K562 (cell line): Measurements from ENCODE around the gene IL1RAPL2. TPM values are rescaled to one million over a fixed set of nuclear protein-coding genes. Genes with fewer than 3 reads are reported as not detected.

Experiments used
- ATAC-seq: fragments of 200-7000 bp; cut with Tn5 transposase; 3 replicates; pipeline ENCODE4 v1.9.1; 2020; ENCODE audit warnings: moderate library complexity
- BruUV-seq: library from RNA; stranded (reverse); fragments of 400-500 nt; replicated peaks from 2 replicates; lab custom pipeline; 2021; lab: Mats Ljungman, UMichigan
- CTCF ChIA-PET: fragments of 300-600 bp; formaldehyde crosslinking; extraction: SDS; loops from one replicate; lab custom pipeline; 2021; ENCODE audit warnings: low intra/inter-chr PET ratio; lab: Yijun Ruan, JAX
- POLR2A ChIA-PET: fragments of 300-600, 350-650 bp; sonication (Branson Sonifier 250); formaldehyde crosslinking; extraction: SDS; loops from one replicate; lab custom pipeline; 2021; ENCODE audit warnings: antibody characterized with exemption, inconsistent platforms; lab: Yijun Ruan, JAX
- DNase-seq, 4 experiments: peaks; one replicate each; pipeline versions ENCODE4 v3.0.0 to v3.0.0-alpha.2; 2011 to 2018; ENCODE audit warnings: low spot score in 3 of 4, mixed read lengths in 3 of 4; ENCODE audit errors: extremely low read depth in 1 of 4
- FAIRE-seq: peaks from 2 replicates; lab custom pipeline; 2011; peaks lifted over from hg19 to GRCh38; lab: Jason Lieb, UNC
- H2AFZ ChIP-seq: 2 replicates; pipeline ENCODE4 v1.6.0; 2011; ENCODE audit warnings: low read depth, low read length, control low read depth, inconsistent platforms
- H3K27ac ChIP-seq: fragments of 200-600 bp; 3 replicates; pipeline ENCODE4 v1.8.0; 2011; ENCODE audit warnings: low read depth, mild to moderate bottlenecking, control low read depth, inconsistent platforms, low read length, moderate library complexity, mixed read lengths; ENCODE audit errors: extremely low read depth
- H3K27me3 ChIP-seq, 2 experiments: fragments of 300-600 bp in 1 of 2; 2 replicates in 1 of 2; 3 replicates in 1 of 2; pipeline versions ENCODE4 v1.6.0 to v1.8.0; 2011; ENCODE audit warnings: inconsistent platforms in 2 of 2, low read length in 2 of 2, mild to moderate bottlenecking in 1 of 2, mixed read lengths in 1 of 2, moderate library complexity in 1 of 2; ENCODE audit not compliant: control insufficient read depth in 2 of 2, insufficient read depth in 2 of 2
- H3K36me3 ChIP-seq: fragments of 300-600 bp; 3 replicates; pipeline ENCODE4 v1.8.0; 2011; ENCODE audit warnings: mild to moderate bottlenecking, low read length, inconsistent platforms; ENCODE audit not compliant: control insufficient read depth, insufficient read depth
- H3K4me1 ChIP-seq, 2 experiments: fragments of 200-600 bp in 1 of 2; replicated peaks in 1 of 2; 2 replicates in 1 of 2; 3 replicates in 1 of 2; pipeline versions ENCODE4 v1.5.1 to v1.8.0; 2011; ENCODE audit warnings: inconsistent platforms in 2 of 2, low read length in 2 of 2, mild to moderate bottlenecking in 1 of 2, mixed read lengths in 1 of 2, moderate library complexity in 1 of 2; ENCODE audit not compliant: control insufficient read depth in 2 of 2, insufficient read depth in 2 of 2
- H3K4me2 ChIP-seq: 2 replicates; pipeline ENCODE4 v1.6.1; 2011; ENCODE audit warnings: low read length, control low read depth, inconsistent platforms, mixed read lengths; ENCODE audit not compliant: insufficient read depth
- H3K4me3 ChIP-seq: fragments of 200-600 bp; sonication (generic), shearing (Covaris generic); 2 replicates; pipeline ENCODE4 v1.5.1; 2016; ENCODE audit warnings: control low read depth, inconsistent platforms
- H3K79me2 ChIP-seq: fragments of 200-600 bp; 3 replicates; pipeline ENCODE4 v1.8.0; 2011; ENCODE audit warnings: low read length, inconsistent platforms; ENCODE audit not compliant: control insufficient read depth, insufficient read depth
- H3K9ac ChIP-seq, 2 experiments: 2 replicates each; pipeline versions ENCODE4 v1.6.0 to v1.6.1; 2011; ENCODE audit warnings: low read depth in 2 of 2, low read length in 2 of 2, control low read depth in 1 of 2, inconsistent platforms in 1 of 2, mild to moderate bottlenecking in 1 of 2, mixed read lengths in 1 of 2; ENCODE audit not compliant: insufficient read depth in 1 of 2
- H3K9me1 ChIP-seq: one replicate; pipeline ENCODE4 v1.6.0; 2011; ENCODE audit warnings: inconsistent platforms, mild to moderate bottlenecking, low read length, moderate library complexity; ENCODE audit not compliant: control insufficient read depth, insufficient read depth
- H3K9me3 ChIP-seq: replicated peaks from 2 replicates; pipeline ENCODE4 v1.5.1; 2011; ENCODE audit warnings: low read depth, low read length, inconsistent platforms; ENCODE audit not compliant: control insufficient read depth, insufficient read depth
- H4K20me1 ChIP-seq: replicated peaks from 2 replicates; pipeline ENCODE4 v1.6.1; 2011; ENCODE audit warnings: low read length, inconsistent platforms, mixed read lengths; ENCODE audit not compliant: control insufficient read depth, insufficient read depth
- GATAD2A ChIP-seq: fragments of 450-650 bp; IDR thresholded peaks from 2 replicates; pipeline ENCODE4 v1.6.1; 2017
- HMG20B ChIP-seq: fragments of 250-450 bp; sonication (Bioruptor Pico); IDR thresholded peaks from 2 replicates; pipeline ENCODE4 v1.5.0; 2021; ENCODE audit warnings: mild to moderate bottlenecking
- LEF1 ChIP-seq: fragments of 450-650 bp; IDR thresholded peaks from 2 replicates; pipeline ENCODE4 v1.6.1; 2016; ENCODE audit warnings: mild to moderate bottlenecking
- MEF2A ChIP-seq: IDR thresholded peaks from 2 replicates; pipeline ENCODE4 v1.6.1; 2011; ENCODE audit warnings: low read depth, mild to moderate bottlenecking, low read length, moderate library complexity; ENCODE audit not compliant: control insufficient read depth
- MYC ChIP-seq, 2 experiments: fragments of 250-450 bp in 1 of 2; sonication (Bioruptor Pico) in 1 of 2; IDR thresholded peaks; 2 replicates each; pipeline versions ENCODE4 v1.5.1 to v1.6.1; 2012 to 2021; ENCODE audit warnings: low read depth in 2 of 2, borderline replicate concordance in 1 of 2, improper control_type of control experiment in 1 of 2, low read length in 1 of 2, mild to moderate bottlenecking in 1 of 2, moderate library complexity in 1 of 2
- POLR3G ChIP-seq: IDR thresholded peaks from 2 replicates; pipeline ENCODE4 v1.6.1; 2011; ENCODE audit not compliant: insufficient read length, insufficient replicate concordance; ENCODE audit errors: extremely low read depth
- PURB ChIP-seq: sonication (generic); formaldehyde crosslinking; IDR thresholded peaks from 2 replicates; pipeline ENCODE4 v1.9.0; 2021; ENCODE audit warnings: low read depth, mild to moderate bottlenecking, missing genetic modification reagents
- TCF3 ChIP-seq: sonication (generic); formaldehyde crosslinking; IDR thresholded peaks from 2 replicates; pipeline ENCODE4 v1.4.0; 2020; ENCODE audit warnings: mild to moderate bottlenecking, missing genetic modification reagents
- ZEB2 ChIP-seq: fragments of 450-650 bp; IDR thresholded peaks from 2 replicates; pipeline ENCODE4 v1.6.1; 2016
- ZNF146 ChIP-seq: IDR thresholded peaks from one replicate; pipeline ENCODE4 v1.6.1; 2018; ENCODE audit warnings: missing compliant biosample characterization; ENCODE audit not compliant: unreplicated experiment
- ZNF586 ChIP-seq: fragments of 450-650 bp; formaldehyde crosslinking; conservative IDR thresholded peaks from 2 replicates; pipeline ENCODE4 v1.4.0; 2020; ENCODE audit warnings: mild to moderate bottlenecking, moderate library complexity
- WGBS: fragments of 100-300 bp; shearing (Covaris generic); methylation state at CpG from one replicate; pipeline ENCODE4 v1.1.6; 2016; ENCODE audit warnings: low coverage, mixed read lengths; ENCODE audit not compliant: insufficient coverage; ENCODE audit errors: missing lambda C conversion rate; 5-methylcytosine and 5-hydroxymethylcytosine counted together
- in situ Hi-C: fragments of 300-500 bp; cut with MboI; formaldehyde crosslinking; loops from 4 replicates; pipeline ENCODE4 v1.15.0; 2018; ENCODE audit warnings: inconsistent platforms, mixed read lengths
- intact Hi-C: fragments of 100-400 bp; cut with micrococcal nuclease; formaldehyde crosslinking; loops from 2 replicates; pipeline ENCODE4 v1.14.2; 2022
- polyA plus RNA-seq, 8 experiments: library from polyadenylated mRNA; depleted of rRNA in 4 of 8; stranded (reverse) in 5 of 8; unstranded in 3 of 8; fragments of >200 nt; fragmentation: Nextera tagmentation in 2 of 8; fragmentation: Illumina TruSeq in 1 of 8; extraction: Ambion mirVana in 2 of 8; extraction: Trizol in 1 of 8; gene quantifications; 2 replicates each; pipeline versions ENCODE4 v1.2.1 to v1.2.3, GENCODE V29; 2011 to 2014; ENCODE audit warnings: inconsistent platforms in 1 of 8, missing spikeins in 1 of 8
- small RNA-seq: library from RNA; depleted of rRNA; stranded (forward); fragments of <200 nt; gene quantifications from one replicate; pipeline ENCODE3, GENCODE V24; 2014
- total RNA-seq, 7 experiments: library from RNA; depleted of rRNA in 6 of 7; stranded (reverse); fragments of >200 nt in 6 of 7; fragmentation: Illumina TruSeq in 2 of 7; extraction: Trizol in 2 of 7; gene quantifications; 2 replicates each; pipeline versions ENCODE4 v1.2.1 to v1.2.3, GENCODE V29; 2011 to 2021; ENCODE audit warnings: low replicate concordance in 1 of 7

Gene IL1RAPL2
- total and polyA plus RNA-seq, 9 of the 15 experiments (the other 6 are each of a cell fraction or from before 2014, with no cell fraction given) = not detected

- no peaks in the 10 kb centered on the region for H4K20me1 ChIP-seq
These were observed 1250.5 kb downstream of the IL1RAPL2 start for GRCh38 chrX:105816517-105816916.

More at GRCh38 chrX:105816517-105816916, 1250.5 kb downstream of the IL1RAPL2 start:
- no peak for ATAC-seq
- no peak for FAIRE-seq
- WGBS = 0% methylated on average over 2 of the region's 2 CpGs
- Histone ChIP-seq H3K27me3 (no peaks in the 10 kb centered on the region), H3K4me3 (no peak overlapping the region), H2AFZ (no peak overlapping the region), H3K4me1 (no peaks in the 10 kb centered on the region), H3K9ac (no peak overlapping the region)
- POLR2A ChIA-PET = no interaction called here
- CTCF ChIA-PET = no interaction called here
- TF ChIP-seq MYC (IDR thresholded peaks at IDR 0.05; ENCODE audit: low read depth, low read length) = no peak
- no peak for TF ChIP-seq MYC (CRISPR knock-in tag; IDR thresholded peaks at IDR 0.05; ENCODE audit: borderline replicate concordance, low read depth)
- TF ChIP-seq ZEB2 = no peak
- no peak for TF ChIP-seq MEF2A
- no peak for TF ChIP-seq GATAD2A
- no peak for TF ChIP-seq PURB (CRISPR knock-in tag)
- no peak for TF ChIP-seq ZNF586 (CRISPR knock-in tag)
- TF ChIP-seq HMG20B (CRISPR knock-in tag) = no peak
- TF ChIP-seq LEF1 = no peak
- no peak for TF ChIP-seq ZNF146 (CRISPR knock-in tag)
- TF ChIP-seq POLR3G = no peak
- no peak for TF ChIP-seq TCF3 (CRISPR knock-in tag)
- TF ChIP-seq, all 486 proteins: peak for 0
- Histone ChIP-seq H3K4me2 (no peak overlapping the region), H3K9me1 (no peaks in the 10 kb centered on the region), H3K36me3 (no peaks in the 10 kb centered on the region), H3K27ac (no peak overlapping the region), H3K79me2 (no peaks in the 10 kb centered on the region), H3K9me3 (no peaks in the 10 kb centered on the region)
- in situ Hi-C loops (no loop called here), intact Hi-C loops (no loop called here)
- BruUV-seq = no TSS peak
- no peak for DNase-seq

Small RNAs within 50 kb of the gene (small RNA-seq; reads per million reads assigned to genes)
- not detected for gene RNU6-207P
